ENCODE data around the gene RASGRF2. TPM values are rescaled to one million over a fixed set of nuclear protein-coding genes. Genes with fewer than 3 reads are reported as not detected.

Gene RASGRF2
- total and polyA plus RNA-seq, 2 of the 13 experiments (the other 11 are each of a cell fraction or from before 2014, with no cell fraction given) = 23.6 to 29.0 TPM

- TF ChIP-seq, protein P1, sequence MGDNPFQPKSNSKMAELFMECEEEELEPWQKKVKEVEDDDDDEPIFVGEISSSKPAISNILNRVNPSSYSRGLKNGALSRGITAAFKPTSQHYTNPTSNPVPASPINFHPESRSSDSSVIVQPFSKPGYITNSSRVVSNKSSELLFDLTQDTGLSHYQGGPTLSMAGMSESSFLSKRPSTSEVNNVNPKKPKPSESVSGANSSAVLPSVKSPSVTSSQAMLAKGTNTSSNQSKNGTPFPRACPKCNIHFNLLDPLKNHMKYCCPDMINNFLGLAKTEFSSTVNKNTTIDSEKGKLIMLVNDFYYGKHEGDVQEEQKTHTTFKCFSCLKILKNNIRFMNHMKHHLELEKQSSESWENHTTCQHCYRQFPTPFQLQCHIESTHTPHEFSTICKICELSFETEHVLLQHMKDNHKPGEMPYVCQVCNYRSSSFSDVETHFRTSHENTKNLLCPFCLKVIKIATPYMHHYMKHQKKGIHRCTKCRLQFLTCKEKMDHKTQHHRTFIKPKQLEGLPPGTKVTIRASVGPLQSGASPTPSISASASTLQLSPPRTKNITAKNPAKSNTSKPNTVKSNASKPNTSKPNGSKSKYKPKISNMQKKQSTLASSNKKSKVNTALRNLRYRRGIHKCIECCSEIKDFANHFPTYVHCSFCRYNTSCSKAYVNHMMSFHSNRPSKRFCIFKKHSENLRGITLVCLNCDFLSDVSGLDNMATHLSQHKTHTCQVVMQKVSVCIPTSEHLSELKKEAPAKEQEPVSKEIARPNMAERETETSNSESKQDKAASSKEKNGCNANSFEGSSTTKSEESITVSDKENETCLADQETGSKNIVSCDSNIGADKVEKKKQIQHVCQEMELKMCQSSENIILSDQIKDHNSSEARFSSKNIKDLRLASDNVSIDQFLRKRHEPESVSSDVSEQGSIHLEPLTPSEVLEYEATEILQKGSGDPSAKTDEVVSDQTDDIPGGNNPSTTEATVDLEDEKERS (CRISPR knock-in tag; IDR thresholded peaks at IDR 0.05) = no peak
- TF ChIP-seq AHDC1 (CRISPR knock-in tag; IDR thresholded peaks at IDR 0.05; ENCODE audit: borderline replicate concordance) (no peak), MAZ (IDR thresholded peaks at IDR 0.05; ENCODE audit: borderline replicate concordance, low read depth, low read length) (no peak), MAZ (CRISPR knock-in tag; IDR thresholded peaks at IDR 0.05; ENCODE audit: low read depth) (no peak), ZFP62 (CRISPR knock-in tag; IDR thresholded peaks at IDR 0.05) (no peak), DNMT3B (CRISPR knock-in tag; conservative IDR thresholded peaks at IDR 0.05) (peak; percentile 47; the same call in 1 of the 2 replicates), RAD51 (IDR thresholded peaks at IDR 0.05; ENCODE audit: borderline replicate concordance) (no peak), REXO4 (CRISPR knock-in tag; IDR thresholded peaks at IDR 0.05; ENCODE audit: borderline replicate concordance) (no peak), ZNF577 (CRISPR knock-in tag; IDR thresholded peaks at IDR 0.05; ENCODE audit: borderline replicate concordance, low read depth) (no peak), LCORL (IDR thresholded peaks at IDR 0.05) (no peak), LCORL (CRISPR knock-in tag; IDR thresholded peaks at IDR 0.05) (no peak), ZNF292 (CRISPR knock-in tag; IDR thresholded peaks at IDR 0.05; ENCODE audit: borderline replicate concordance, low read depth) (no peak), RARA (CRISPR knock-in tag; IDR thresholded peaks at IDR 0.05) (no peak), ATF7-NPFF (CRISPR knock-in tag; IDR thresholded peaks at IDR 0.05; ENCODE audit: low read depth) (no peak), SMARCE1 (IDR thresholded peaks at IDR 0.05; ENCODE audit: borderline replicate concordance) (no peak), MIER2 (CRISPR knock-in tag; IDR thresholded peaks at IDR 0.05) (no peak), ZSCAN12 (CRISPR knock-in tag; IDR thresholded peaks at IDR 0.05) (peak; percentile 57; the same call in 1 of the 2 replicates), ZNF256 (CRISPR knock-in tag; conservative IDR thresholded peaks at IDR 0.05) (0 out of 2 replicates have a peak, but pooled peaks have one; percentile 48), PHF8 (CRISPR knock-in tag; IDR thresholded peaks at IDR 0.05) (no peak), ELK4 (CRISPR knock-in tag; IDR thresholded peaks at IDR 0.05; ENCODE audit: borderline replicate concordance) (no peak), ZNF879 (CRISPR knock-in tag; IDR thresholded peaks at IDR 0.05) (no peak), ZNF605 (CRISPR knock-in tag; IDR thresholded peaks at IDR 0.05) (0 out of 2 replicates have a peak, but pooled peaks have one; percentile 38), HOXA3 (CRISPR knock-in tag; IDR thresholded peaks at IDR 0.05) (peak; percentile 34; the same call in 1 of the 2 replicates)
Observed at GRCh38 chr5:81044868-81045267, 84.7 kb downstream of the RASGRF2 start (continued).

Measured in HepG2 (cell line).